ENCODE measurements around the gene CYP2C9.
"Not testable (repeated sequence)": the region's sequence is repeated elsewhere in the genome, so short reads cannot be mapped to it uniquely, and the experiment has no call there.

- TF ChIP-seq, protein P1, sequence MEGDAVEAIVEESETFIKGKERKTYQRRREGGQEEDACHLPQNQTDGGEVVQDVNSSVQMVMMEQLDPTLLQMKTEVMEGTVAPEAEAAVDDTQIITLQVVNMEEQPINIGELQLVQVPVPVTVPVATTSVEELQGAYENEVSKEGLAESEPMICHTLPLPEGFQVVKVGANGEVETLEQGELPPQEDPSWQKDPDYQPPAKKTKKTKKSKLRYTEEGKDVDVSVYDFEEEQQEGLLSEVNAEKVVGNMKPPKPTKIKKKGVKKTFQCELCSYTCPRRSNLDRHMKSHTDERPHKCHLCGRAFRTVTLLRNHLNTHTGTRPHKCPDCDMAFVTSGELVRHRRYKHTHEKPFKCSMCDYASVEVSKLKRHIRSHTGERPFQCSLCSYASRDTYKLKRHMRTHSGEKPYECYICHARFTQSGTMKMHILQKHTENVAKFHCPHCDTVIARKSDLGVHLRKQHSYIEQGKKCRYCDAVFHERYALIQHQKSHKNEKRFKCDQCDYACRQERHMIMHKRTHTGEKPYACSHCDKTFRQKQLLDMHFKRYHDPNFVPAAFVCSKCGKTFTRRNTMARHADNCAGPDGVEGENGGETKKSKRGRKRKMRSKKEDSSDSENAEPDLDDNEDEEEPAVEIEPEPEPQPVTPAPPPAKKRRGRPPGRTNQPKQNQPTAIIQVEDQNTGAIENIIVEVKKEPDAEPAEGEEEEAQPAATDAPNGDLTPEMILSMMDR (conservative IDR thresholded peaks at IDR 0.05): not testable (repeated sequence)
- TF ChIP-seq EZH2 (IDR thresholded peaks at IDR 0.05; ENCODE audit: low read depth): not testable (repeated sequence)
These were observed 7.7 kb downstream of the CYP2C9 start for GRCh38 chr10:94946181-94946580.
